Stimulated activated CD8-positive, alpha-beta memory T cell treated with anti-CD3 and anti-CD28 coated beads, Interleukin-12 subunit alpha, Interleukin-12 subunit beta, amount 100 ng/mL, for 24 hours (primary cell): ENCODE measurements around the gene ZBTB46.

Experiments
- DNase-seq: peaks from one replicate; pipeline ENCODE4 v3.0.0-alpha.2; 2020; ENCODE audit errors: extremely low read depth

The ZBTB46 gene

DNA sequence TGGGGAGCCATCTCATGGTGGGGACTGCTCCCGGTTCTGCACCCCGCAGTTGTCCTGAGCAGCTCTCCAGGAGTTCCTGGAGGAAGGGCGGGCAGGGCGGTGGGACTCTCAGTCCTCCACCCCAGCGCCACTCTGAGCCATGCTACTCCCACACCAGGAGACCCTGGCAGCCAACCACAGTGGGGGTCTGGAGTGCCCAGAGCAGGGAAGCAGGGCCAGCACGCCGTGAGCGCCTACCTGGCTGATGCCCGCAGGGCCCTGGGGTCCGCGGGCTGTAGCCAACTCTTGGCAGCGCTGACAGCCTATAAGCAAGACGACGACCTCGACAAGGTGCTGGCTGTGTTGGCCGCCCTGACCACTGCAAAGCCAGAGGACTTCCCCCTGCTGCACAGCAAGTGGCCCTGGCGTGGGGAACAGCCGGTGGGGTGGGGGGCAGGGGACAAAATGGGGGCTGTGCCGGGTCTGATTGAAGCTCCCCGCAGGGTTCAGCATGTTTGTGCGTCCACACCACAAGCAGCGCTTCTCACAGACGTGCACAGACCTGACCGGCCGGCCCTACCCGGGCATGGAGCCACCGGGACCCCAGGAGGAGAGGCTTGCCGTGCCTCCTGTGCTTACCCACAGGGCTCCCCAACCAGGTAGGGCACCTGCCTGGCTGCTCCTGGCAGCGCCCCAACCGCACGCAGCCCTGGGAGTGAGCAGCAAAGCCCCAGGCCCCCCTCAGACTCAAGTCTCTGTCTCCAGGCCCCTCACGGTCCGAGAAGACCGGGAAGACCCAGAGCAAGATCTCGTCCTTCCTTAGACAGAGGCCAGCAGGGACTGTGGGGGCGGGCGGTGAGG, 136.3 kb downstream of the ZBTB46 start:
- DNase-seq: no peak

DNA sequence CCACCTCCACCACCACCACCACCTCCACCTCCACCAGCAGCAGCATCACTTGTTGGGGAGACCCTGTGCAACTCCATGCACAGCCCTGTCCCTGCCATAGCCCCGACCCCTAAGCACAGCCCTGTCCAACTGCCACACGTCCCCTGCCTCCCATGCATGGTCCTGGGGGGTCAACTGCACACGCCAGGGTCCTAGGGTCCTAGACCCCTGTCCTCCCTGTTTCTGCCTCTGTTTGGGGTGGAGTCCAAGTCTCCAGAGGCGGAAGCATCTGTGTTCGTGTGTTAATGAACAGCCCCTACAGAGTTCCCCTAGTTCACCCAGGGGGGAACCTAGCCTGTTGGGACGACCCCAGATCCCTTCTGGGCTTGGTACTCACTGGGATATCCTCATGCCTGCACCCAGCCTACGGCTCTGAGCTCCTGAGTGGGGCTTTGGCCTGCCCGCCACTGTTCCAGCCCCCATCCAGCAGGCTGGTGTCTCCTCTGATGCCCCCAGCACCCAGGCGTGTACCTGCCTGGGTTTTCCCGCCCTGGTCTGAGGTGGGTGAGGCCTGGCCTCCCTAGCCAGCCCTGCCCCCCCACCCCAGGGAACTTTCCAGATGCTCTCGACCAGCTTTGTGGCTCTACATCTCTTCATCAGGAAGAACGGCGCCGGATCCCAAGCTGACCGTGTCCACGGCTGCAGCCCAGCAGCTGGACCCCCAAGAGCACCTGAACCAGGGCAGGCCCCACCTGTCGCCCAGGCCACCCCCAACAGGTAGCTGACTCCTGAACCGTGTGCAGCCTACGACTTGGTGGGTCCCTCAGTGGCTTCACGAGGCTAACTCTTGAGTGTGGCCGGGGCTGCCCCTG, 137.1 kb downstream of the ZBTB46 start:
- DNase-seq: no peak
